ENCODE measurements around the gene SRSF2.

Gene SRSF2

DNA sequence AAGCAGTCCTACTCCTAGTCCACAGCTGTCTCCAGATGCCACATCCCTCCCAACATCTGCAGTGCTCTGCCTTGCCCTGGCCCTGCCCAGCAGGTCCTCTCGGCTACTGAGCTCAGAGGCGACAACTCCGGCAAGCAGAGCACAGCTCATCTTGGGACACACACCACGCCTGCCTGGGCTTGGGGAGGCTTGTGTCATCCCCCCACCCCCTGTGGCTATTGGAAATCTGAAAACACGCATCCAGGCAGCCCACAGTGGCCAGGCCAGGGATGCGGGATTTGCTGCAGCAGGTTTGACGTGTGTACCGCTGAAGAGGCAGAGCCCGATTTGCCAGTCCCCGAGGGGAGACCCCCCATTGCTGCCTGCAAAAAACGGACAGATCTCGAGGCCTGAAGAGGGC lies 51.8 kb downstream of the SRSF2 start:
- Histone ChIP-seq H3F3A (ENCODE audit: insufficient read depth) (no peaks in the 10 kb centered on the region), H3K9me2 (replicated peaks; ENCODE audit: insufficient read depth, low read length) (no peaks in the 10 kb centered on the region), H3K4me2 (ENCODE audit: low read depth, low read length, poor library complexity, severe bottlenecking) (no peak overlapping the region), H3K9ac (ENCODE audit: low read length) (no peak overlapping the region), H2AFZ (ENCODE audit: low read depth, low read length, severe bottlenecking) (no peak overlapping the region), H3K9me3 (ENCODE audit: insufficient read depth, low read length) (no peaks in the 10 kb centered on the region), H4K20me1 (ENCODE audit: low read depth, low read length) (no peaks in the 10 kb centered on the region), H3K36me3 (ENCODE audit: low read length) (no peaks in the 10 kb centered on the region), H3K4me3 (ENCODE audit: insufficient read depth, low read length, poor library complexity, severe bottlenecking) (no peak overlapping the region), H3K27ac (ENCODE audit: low read depth, low read length) (no peak overlapping the region), H3K79me2 (ENCODE audit: insufficient read depth, low read length) (no peaks in the 10 kb centered on the region), H3K27me3 (ENCODE audit: low read length) (no peaks in the 10 kb centered on the region)
- TF ChIP-seq, protein P1, sequence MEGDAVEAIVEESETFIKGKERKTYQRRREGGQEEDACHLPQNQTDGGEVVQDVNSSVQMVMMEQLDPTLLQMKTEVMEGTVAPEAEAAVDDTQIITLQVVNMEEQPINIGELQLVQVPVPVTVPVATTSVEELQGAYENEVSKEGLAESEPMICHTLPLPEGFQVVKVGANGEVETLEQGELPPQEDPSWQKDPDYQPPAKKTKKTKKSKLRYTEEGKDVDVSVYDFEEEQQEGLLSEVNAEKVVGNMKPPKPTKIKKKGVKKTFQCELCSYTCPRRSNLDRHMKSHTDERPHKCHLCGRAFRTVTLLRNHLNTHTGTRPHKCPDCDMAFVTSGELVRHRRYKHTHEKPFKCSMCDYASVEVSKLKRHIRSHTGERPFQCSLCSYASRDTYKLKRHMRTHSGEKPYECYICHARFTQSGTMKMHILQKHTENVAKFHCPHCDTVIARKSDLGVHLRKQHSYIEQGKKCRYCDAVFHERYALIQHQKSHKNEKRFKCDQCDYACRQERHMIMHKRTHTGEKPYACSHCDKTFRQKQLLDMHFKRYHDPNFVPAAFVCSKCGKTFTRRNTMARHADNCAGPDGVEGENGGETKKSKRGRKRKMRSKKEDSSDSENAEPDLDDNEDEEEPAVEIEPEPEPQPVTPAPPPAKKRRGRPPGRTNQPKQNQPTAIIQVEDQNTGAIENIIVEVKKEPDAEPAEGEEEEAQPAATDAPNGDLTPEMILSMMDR (IDR thresholded peaks at IDR 0.05; ENCODE audit: insufficient read depth, low read length, poor library complexity, severe bottlenecking), result no peak
- no peak for TF ChIP-seq EZH2phosphoT487 (conservative IDR thresholded peaks at IDR 0.05; ENCODE audit: low read length)

DNA sequence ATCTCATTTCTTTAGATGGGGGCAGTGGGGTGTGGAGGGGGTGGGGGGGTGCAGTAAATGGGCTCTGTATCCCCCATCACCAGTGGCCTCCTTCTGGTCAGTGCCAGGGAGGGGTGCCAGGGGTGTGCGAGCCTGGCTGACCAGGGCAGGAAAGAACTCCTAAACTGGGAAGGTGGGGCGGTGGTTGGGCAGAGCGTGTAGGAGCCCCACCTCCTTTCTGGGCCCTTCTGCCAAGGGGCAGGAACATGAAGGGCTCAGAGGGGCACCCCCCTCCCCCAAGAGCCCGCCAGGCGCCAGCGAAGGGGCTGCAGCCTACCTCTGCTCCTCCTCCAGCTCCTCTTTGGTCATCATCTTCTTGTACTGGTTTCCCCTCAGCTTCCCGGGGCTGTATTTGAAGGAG lies 52.4 kb downstream of the SRSF2 start:
- H3K4me3 ChIP-seq (ENCODE audit: insufficient read depth, low read length, poor library complexity, severe bottlenecking), result no peak overlapping the region
- no peak overlapping the region for H3K9ac ChIP-seq (ENCODE audit: low read length)
- no peaks in the 10 kb centered on the region for H3K36me3 ChIP-seq (ENCODE audit: low read length)
- TF ChIP-seq, protein P1 (IDR thresholded peaks at IDR 0.05; ENCODE audit: insufficient read depth, low read length, poor library complexity, severe bottlenecking), result no peak
- no peak for TF ChIP-seq EZH2phosphoT487 (conservative IDR thresholded peaks at IDR 0.05; ENCODE audit: low read length)
- H3F3A ChIP-seq (ENCODE audit: insufficient read depth), result no peaks in the 10 kb centered on the region
- no peak overlapping the region for H3K4me2 ChIP-seq (ENCODE audit: low read depth, low read length, poor library complexity, severe bottlenecking)
- H4K20me1 ChIP-seq (ENCODE audit: low read depth, low read length), result no peaks in the 10 kb centered on the region
- H3K79me2 ChIP-seq (ENCODE audit: insufficient read depth, low read length), result no peaks in the 10 kb centered on the region
- H3K27me3 ChIP-seq (ENCODE audit: low read length), result no peaks in the 10 kb centered on the region
- H3K27ac ChIP-seq (ENCODE audit: low read depth, low read length), result no peak overlapping the region
- no peak overlapping the region for H2AFZ ChIP-seq (ENCODE audit: low read depth, low read length, severe bottlenecking)
- H3K9me2 ChIP-seq (replicated peaks; ENCODE audit: insufficient read depth, low read length), result no peaks in the 10 kb centered on the region
- H3K9me3 ChIP-seq (ENCODE audit: insufficient read depth, low read length), result no peaks in the 10 kb centered on the region
